Hepatocyte (in vitro differentiated cells): ENCODE data around the gene TMEM14A.

ENCODE experiments used
- CTCF ChIP-seq: fragments of 200-600 bp; sonication (generic); IDR thresholded peaks from 2 replicates; pipeline ENCODE4 v1.5.1; 2016; ENCODE audit warnings: antibody characterized with exemption, mild to moderate bottlenecking; ENCODE audit not compliant: poor library complexity
- EZH2 ChIP-seq: fragments of 200-600 bp; sonication (generic); IDR thresholded peaks from 2 replicates; pipeline ENCODE4 v1.6.1; 2016; ENCODE audit warnings: antibody characterized with exemption, mild to moderate bottlenecking, borderline replicate concordance

GRCh38 chr6:52663120-52663935, 7.6 kb upstream of the TMEM14A start:
- TF ChIP-seq EZH2 (no peak), CTCF (peak; percentile 94)
